PC-9 (cell line): Measurements from ENCODE around the gene PSME3IP1.

ENCODE experiments used
- CTCF ChIP-seq: fragments of 200-600 bp; sonication (generic); conservative IDR thresholded peaks from 2 replicates; pipeline ENCODE4 v1.6.1; 2017; ENCODE audit warnings: mixed run types, antibody characterized with exemption, mild to moderate bottlenecking, moderate library complexity
- EZH2 ChIP-seq: fragments of 200-600 bp; sonication (generic); IDR thresholded peaks from 2 replicates; pipeline ENCODE4 v1.8.0; 2017; ENCODE audit warnings: antibody characterized with exemption, low read depth

GRCh38 chr16:57145046-57146021 is 40.5 kb downstream of the PSME3IP1 start:
- TF ChIP-seq EZH2: no peak
- no peak for TF ChIP-seq CTCF
